Measurements from ENCODE around the gene LENG8. TPM values are rescaled to one million over a fixed set of nuclear protein-coding genes. Genes with fewer than 3 reads are reported as not detected.

LENG8 gene
- total and polyA plus RNA-seq, 10 of the 15 experiments (the other 5 are each of a cell fraction or from before 2014, with no cell fraction given): 2.3 to 145 (median 34.4) TPM

- CTCF ChIA-PET: no interaction called here
- WGBS (ENCODE audit: insufficient coverage, insufficient replicate concordance, low lambda C conversion rate, missing lambda C conversion rate): 11% methylated on average over 4 of the region's 4 CpGs
- TF ChIP-seq HDGF (IDR thresholded peaks at IDR 0.05) (no peak), ZBTB4 (CRISPR knock-in tag; IDR thresholded peaks at IDR 0.05) (no peak), NR2F1 (conservative IDR thresholded peaks at IDR 0.05) (no peak), ZZZ3 (IDR thresholded peaks at IDR 0.05; ENCODE audit: control insufficient read depth, insufficient read length, low read depth) (no peak), ZNF274 (IDR thresholded peaks at IDR 0.05; ENCODE audit: insufficient read depth, insufficient read length) (no peak), CTCF (IDR thresholded peaks at IDR 0.05 in 2 of 3, conservative IDR thresholded peaks at IDR 0.05 in 1 of 3; ENCODE audit: control insufficient read depth in 2 of 3, extremely low read depth in 1 of 3, insufficient read depth in 1 of 3, low read depth in 3 of 3, low read length in 3 of 3) (no peak), KDM1A (IDR thresholded peaks at IDR 0.05; ENCODE audit: borderline replicate concordance) (no peak), HDAC2 (IDR thresholded peaks at IDR 0.05) (no peak), RAD51 (IDR thresholded peaks at IDR 0.05) (no peak), PML (IDR thresholded peaks at IDR 0.05; ENCODE audit: low read length) (no peak), MYC (IDR thresholded peaks at IDR 0.05; ENCODE audit: insufficient read depth, insufficient read length, insufficient replicate concordance, low read length, severe bottlenecking) (no peak), PKNOX1 (IDR thresholded peaks at IDR 0.05) (no peak), POLR2AphosphoS5 (IDR thresholded peaks at IDR 0.05; ENCODE audit: low read length) (no peak), BCL3 (IDR thresholded peaks at IDR 0.05; ENCODE audit: borderline replicate concordance, insufficient read depth, low read depth, low read length, poor library complexity, severe bottlenecking) (no peak)
- Histone ChIP-seq H3K9me3 (replicated peaks; ENCODE audit: control insufficient read depth, insufficient read depth, low read length) (no peaks in the 10 kb centered on the region; the same call in 2 of the 3 replicates), H3K27ac (ENCODE audit: control insufficient read depth, insufficient read depth) (no peak overlapping the region), H3K79me2 (ENCODE audit: control insufficient read depth, insufficient read depth, low read length) (no peaks in the 10 kb centered on the region), H4K20me1 (ENCODE audit: control insufficient read depth, insufficient read depth) (no peaks in the 10 kb centered on the region), H3K4me3 (no peak overlapping the region), H3K4me1 (ENCODE audit: control insufficient read depth, insufficient read depth, low read length) (peaks cover 2% of the 10 kb centered on the region), H3K27me3 (replicated peaks in 1 of 2; ENCODE audit: control insufficient read depth in 2 of 2, insufficient read depth in 2 of 2, low read length in 1 of 2) (peaks cover 0 to 3% of the 10 kb centered on the region in 2 experiments; a peak in 2 of 4 replicates), H3K4me2 (ENCODE audit: control insufficient read depth, insufficient read depth) (no peak overlapping the region), H3K36me3 (ENCODE audit: control insufficient read depth in 2 of 2, insufficient read depth in 2 of 2, low read length in 1 of 2) (no peaks in the 10 kb centered on the region), H2AFZ (ENCODE audit: control insufficient read depth, low read depth, low read length) (no peak overlapping the region), H3K9ac (ENCODE audit: control insufficient read depth, insufficient read depth, low read length) (no peak overlapping the region)
- no peak for DNase-seq (ENCODE audit: low read depth, low spot score)
- in situ Hi-C loops (cut with MboI) (no loop called here), intact Hi-C loops (cut with micrococcal nuclease; ENCODE audit: unreplicated experiment) (no loop called here)
- RAD21 ChIA-PET (ENCODE audit: unreplicated experiment): no interaction called here
- no peak for FAIRE-seq
- SMC1A ChIA-PET (ENCODE audit: uncharacterized antibody, unreplicated experiment): no interaction called here
- no TSS peak for BruUV-seq (replicated peaks)
- ATAC-seq: no peak
- POLR2A ChIA-PET: no interaction called here
Observed at GRCh38 chr19:54412877-54413276, 36.1 kb upstream of the LENG8 start.

Data from GM12878 (cell line).